ENCODE results near the gene ITSN2.
"Not testable (repeated sequence)": the region's sequence is repeated elsewhere in the genome, so short reads cannot be mapped to it uniquely, and the experiment has no call there.

ITSN2 gene

GRCh38 chr2:24360050-24360962 is at the start of gene ITSN2:
ITSN2 (minus strand) TSS chr2:24360536; CDS start chr2:24328082, 32,454 bp downstream.
- peak; percentile 88 for DNase-seq

GRCh38 chr2:24409171-24409570 is 48.8 kb upstream of the ITSN2 start:
- no peak for DNase-seq

GRCh38 chr2:24408704-24409103 is 48.4 kb upstream of the ITSN2 start:
- not testable (repeated sequence) for DNase-seq

DNA sequence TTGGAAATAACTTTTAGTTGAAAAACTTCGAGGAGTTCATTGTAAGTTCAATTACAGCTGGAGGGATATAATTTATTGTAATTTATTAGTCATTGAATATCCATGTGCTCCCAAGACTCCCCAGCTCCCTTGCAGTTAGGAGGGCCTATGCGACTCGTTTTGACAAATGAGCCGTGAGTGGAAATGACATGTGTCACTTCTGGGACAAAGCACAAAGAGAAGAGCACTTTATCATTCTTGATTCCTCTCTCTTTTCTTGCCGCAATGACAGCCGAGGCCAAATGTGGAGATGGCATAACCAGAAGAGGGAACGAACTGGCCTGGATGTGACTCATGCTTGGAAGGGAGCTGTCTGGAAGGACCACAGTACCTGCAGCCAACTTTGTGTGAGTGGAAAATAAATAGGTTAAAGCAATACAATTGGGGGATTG is 44.2 kb upstream of the ITSN2 start:
- DNase-seq = no peak

GRCh38 chr2:24403832-24404212 is 43.5 kb upstream of the ITSN2 start:
- no peak for DNase-seq

DNA sequence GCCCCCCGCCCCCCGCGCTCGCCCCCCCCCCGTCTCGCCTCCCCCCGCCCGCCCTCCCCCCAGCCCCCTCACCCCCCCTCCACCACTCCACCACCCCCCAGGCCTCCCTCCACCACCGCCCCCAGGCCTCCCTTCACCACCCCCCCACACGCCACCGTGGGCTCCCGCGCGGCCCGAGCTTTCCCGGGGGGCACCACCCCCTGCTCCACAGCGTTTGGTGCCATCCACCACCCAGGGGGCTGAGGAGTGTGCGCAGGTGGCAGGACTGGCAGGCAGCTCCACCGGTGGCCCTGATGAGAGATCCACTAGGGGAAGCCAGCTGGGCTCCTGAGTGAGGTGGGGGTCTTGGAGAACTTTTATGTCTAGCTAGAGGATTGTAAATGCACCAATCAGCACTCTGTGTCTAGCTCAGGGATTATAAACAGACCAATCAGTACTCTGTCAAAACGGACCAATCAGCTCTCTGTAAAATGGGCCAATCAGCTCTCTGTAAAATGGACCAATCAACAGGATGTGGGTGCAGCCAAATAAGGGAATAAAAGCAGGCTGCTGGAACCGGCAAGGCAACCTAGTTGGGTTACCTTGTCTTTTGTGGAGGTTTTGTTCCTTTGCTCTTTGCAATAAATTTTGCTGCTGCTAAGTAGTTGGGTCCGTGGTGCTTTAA is 43.0 kb upstream of the ITSN2 start:
- DNase-seq = no peak

GRCh38 chr2:24402242-24403097 is 42.1 kb upstream of the ITSN2 start:
- no peak for DNase-seq

- no peak for DNase-seq
These were observed 40.0 kb upstream of the ITSN2 start for GRCh38 chr2:24400207-24400907.

DNA sequence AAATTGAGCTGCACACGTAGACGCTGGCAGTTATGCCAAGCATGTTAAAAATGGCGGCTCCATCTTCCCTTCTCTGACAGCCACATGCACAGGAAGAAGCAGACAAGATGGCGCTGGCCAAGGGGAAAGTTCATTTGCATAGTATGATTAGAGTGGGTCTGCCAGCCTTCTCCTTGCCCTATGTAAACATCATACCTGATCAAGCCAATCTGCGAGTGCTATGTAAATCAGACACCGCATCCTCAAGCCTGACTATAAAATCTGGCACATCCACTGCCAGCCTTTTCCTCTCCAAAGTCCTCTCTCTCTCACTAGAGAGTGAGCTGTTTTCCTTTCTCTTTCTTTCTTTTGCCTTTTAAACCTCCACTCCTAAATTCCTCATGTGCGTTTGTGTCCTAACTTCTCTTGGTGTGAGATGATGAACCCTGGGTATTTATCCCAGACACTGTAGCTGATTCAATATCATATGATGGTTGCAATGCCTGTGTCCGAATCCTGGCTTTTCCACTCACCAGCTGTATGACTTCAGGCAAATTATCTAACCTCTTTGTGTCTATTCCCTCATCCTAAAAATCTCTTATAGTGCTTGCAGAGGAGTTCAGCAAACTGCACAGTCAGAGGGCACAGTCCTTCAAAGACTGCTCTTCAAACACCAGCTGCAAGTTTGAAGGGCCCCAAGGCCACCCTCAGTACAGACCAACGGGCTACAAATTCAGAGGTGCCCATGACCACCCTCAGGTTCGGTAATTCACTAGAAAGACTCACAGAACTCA is 39.3 kb upstream of the ITSN2 start:
- DNase-seq = no peak

DNA sequence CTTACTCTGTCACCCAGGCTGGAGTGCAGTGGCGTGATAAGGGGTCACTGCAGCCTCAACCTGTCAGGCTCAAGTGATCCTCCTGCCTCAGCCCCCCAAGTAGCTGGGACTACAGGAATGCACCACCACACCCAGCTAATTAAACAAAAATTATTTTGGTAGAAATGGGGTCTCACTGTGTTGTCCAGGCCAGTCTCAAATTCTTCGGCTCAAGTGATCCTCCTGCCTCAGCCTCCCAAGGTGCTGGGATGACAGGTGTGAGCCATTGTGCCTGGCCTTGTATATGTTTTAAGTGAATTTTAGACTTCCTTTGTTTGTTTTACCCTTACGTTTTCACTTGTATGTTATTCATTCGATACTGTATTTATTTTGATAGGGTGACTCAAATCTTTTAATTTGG is 34.7 kb upstream of the ITSN2 start:
- DNase-seq = no peak

DNA sequence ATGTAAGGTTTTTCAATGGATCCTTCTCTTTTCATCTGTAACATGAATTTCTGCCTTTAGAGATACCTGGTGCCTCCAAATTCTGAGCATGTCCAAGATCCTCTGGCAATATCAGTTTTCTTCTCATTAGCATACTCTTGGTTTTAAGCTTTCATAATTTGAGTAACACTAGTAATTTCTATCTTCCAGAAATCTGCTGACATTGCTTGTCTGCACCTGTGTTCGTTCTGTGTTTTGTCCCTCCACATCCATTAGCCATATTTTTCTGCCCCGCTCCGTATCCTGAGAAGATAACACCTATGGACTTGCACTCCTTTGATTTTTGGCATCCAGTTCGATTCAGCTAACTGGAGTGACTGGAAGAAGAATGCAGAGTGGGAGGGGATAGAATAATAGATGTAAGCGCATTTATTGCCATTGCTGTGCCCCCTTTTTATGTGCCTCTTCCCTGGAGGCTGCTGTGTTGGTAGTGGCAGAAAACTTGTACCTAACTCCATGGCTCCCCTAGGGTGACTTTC is 32.3 kb upstream of the ITSN2 start:
- no peak for DNase-seq

- DNase-seq = no peak
These were observed 25.0 kb upstream of the ITSN2 start for GRCh38 chr2:24385366-24385765.

DNA sequence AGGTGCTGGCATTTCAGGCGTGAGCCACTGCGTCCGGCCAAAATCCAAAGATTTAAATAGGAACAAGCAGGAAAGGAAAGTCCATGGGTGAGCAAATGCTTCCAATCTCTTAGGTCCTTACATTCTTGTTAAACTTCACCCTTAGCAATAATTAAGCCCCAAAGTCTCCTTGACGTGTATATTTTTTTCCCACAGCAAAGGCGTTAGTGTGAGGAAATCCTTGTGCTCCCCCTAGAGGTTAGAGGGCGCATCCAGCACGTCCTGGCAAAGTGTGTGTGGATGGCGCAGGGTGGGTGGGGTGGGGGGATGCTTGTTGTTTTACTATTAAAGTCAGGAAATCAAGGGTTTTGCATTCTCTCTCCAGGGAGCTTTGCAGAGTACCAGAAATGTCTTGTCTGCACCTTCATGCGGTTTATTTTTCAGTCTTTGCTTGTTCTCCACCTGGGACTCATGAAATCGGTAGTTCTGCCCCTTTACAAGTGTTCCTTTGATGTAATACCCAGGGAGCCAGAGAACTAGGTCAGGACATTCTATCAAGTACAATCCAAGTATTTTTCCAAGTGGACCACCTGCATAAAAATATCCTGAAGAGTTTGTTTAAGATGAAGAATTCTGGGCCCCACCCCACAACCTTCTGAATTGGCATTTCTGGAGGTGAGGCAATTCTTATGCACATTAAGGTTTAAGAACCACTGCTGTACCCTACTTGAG is 22.2 kb upstream of the ITSN2 start:
- DNase-seq = peak; percentile 40

DNA sequence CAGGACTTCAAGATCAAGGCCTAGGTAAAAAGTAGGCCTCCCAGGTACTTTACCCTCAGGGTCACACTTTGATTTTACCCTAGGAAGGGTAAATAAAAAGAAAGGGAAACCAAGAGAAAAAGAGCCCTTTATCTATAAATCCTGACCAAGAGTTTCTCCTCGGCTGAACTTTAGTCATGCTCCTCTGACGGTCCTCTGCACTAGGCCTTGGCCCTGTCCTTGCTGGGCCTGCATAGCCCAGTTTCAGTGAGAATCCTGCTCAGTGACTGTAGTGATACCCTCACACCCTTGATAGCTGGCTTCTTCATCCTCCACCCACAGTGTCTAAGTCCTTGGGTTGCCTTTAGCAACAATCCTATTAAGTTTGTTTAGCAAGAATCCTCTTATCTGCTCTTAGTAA is 20.5 kb upstream of the ITSN2 start:
- DNase-seq = no peak

GRCh38 chr2:24375349-24376087 is 15.2 kb upstream of the ITSN2 start:
- no peak for DNase-seq

DNA sequence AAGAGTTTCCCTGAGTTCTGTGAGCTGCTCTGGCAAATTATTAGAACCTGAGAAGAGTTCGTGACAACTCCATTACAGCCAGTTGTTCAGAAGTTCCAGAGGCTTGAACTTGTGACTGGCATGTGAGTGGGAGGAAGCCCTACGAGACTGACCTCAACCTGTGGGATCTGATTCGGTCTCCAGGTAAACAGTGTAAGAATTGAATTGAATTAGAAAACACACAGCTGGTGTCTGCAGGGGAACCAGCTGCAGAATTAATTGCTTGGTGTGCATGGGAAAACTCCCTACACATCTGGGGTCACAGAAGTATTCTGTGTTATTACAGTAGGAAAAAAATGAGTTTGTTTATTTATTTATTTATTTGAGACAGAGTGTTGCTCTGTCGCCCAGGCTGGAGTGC is 14.0 kb upstream of the ITSN2 start:
- DNase-seq = no peak

DNA sequence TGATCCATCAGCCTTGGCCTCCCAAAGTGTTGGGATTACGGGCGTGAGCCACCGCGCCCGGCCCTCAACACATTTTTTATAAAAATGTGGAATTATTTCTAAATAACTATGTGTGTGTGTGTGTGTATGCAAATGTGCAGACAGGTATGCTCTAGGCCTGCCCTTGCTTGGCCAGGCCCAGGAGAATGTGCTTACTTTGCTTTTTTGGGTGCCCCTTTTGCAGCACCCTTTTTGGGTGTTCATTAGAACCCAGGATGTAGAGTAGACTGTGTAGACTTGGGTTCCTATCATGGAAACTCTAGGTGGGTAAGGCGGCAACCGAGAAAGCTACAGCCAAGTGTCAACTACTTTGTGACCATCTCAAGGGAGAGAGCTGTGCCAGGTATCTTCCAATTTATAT is 11.7 kb upstream of the ITSN2 start:
- DNase-seq = no peak

DNA sequence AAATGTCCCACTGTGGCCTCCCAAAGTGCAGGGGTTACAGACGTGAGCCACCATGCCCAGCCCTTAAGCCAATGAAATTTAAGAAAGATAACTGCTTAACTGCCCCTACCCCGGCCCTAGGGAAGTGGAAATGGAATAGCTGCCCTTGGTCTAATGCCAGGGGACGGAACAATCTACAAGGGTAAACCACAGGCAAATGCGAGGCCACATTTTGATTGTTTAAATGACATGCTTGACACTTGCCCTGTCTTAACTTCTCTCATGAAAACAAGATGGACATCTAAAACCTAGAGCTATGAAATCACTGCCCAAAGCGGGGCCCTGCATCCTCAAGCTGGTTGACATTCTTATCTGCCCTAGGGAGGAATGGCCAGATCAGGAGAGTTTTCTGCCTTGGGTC is 5.5 kb upstream of the ITSN2 start:
- no peak for DNase-seq

GRCh38 chr2:24365051-24365450 is 4.7 kb upstream of the ITSN2 start:
- no peak for DNase-seq

DNA sequence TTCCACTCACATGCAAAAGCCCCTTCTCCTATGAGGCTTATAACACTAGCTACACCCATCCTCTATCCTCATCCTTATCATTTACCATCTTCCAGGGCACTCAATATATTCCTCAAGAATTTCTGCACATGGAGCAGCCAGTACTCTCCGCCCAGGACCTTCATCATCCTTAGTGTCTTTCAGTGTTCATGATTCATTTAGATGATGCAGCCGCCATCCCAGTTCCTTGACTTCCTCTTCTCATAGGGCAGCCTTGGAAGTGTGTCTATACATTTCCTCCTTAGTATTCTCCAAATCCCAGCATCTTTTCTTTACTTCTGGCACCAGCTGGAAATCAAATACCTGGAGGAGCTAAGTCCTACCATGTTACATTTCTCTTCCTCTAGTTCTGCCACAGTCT is 3.0 kb upstream of the ITSN2 start:
- DNase-seq = no peak

Measured in activated CD4-positive, CD25-positive, alpha-beta regulatory T cell treated with anti-CD3 and anti-CD28 coated beads, Interleukin-2, amount 50 U/mL, for 72 hours (primary cell).